ENCODE results near the gene FCRL5.
"Not testable (repeated sequence)": the region's sequence is repeated elsewhere in the genome, so short reads cannot be mapped to it uniquely, and the experiment has no call there.

The FCRL5 gene

GRCh38 chr1:157487096-157487495, 65.2 kb downstream of the FCRL5 start:
- DNase-seq, result no peak

- DNase-seq, result not testable (repeated sequence)
Observed at GRCh38 chr1:157486400-157486799, 65.9 kb downstream of the FCRL5 start.

- no peak for DNase-seq
Observed at GRCh38 chr1:157485793-157486192, 66.5 kb downstream of the FCRL5 start.

- DNase-seq, result no peak
Observed at GRCh38 chr1:157484573-157484972, 67.7 kb downstream of the FCRL5 start.

GRCh38 chr1:157483635-157484034, 68.7 kb downstream of the FCRL5 start:
- no peak for DNase-seq

GRCh38 chr1:157482717-157483116, 69.6 kb downstream of the FCRL5 start:
- DNase-seq, result no peak

- no peak for DNase-seq
Observed at GRCh38 chr1:157482174-157482573, 70.1 kb downstream of the FCRL5 start.

GRCh38 chr1:157478030-157478429, 74.3 kb downstream of the FCRL5 start:
- no peak for DNase-seq

GRCh38 chr1:157477419-157477818, 74.9 kb downstream of the FCRL5 start:
- no peak for DNase-seq

GRCh38 chr1:157472959-157473358, 79.4 kb downstream of the FCRL5 start:
- no peak for DNase-seq

GRCh38 chr1:157472056-157472701, 80.1 kb downstream of the FCRL5 start:
- no peak for DNase-seq

GRCh38 chr1:157471531-157471930, 80.8 kb downstream of the FCRL5 start:
- no peak for DNase-seq

GRCh38 chr1:157469752-157470675, 82.3 kb downstream of the FCRL5 start:
- DNase-seq, result no peak

GRCh38 chr1:157469300-157469699, 83.0 kb downstream of the FCRL5 start:
- DNase-seq, result no peak

GRCh38 chr1:157466011-157466410, 86.3 kb downstream of the FCRL5 start:
- DNase-seq, result no peak
